HCT116 (cell line): Measurements from ENCODE around the gene C1QL3. TPM values are rescaled to one million over a fixed set of nuclear protein-coding genes. Genes with fewer than 3 reads are reported as not detected.

Experiments used
- ATAC-seq: fragments of 200-7000 bp; cut with Tn5 transposase; 2 replicates; pipeline ENCODE4 v1.9.1; 2020; ENCODE audit warnings: mild to moderate bottlenecking, moderate library complexity
- BruUV-seq: library from RNA; stranded (reverse); fragments of 400-500 nt; replicated peaks from 2 replicates; lab custom pipeline; 2021; lab: Mats Ljungman, UMichigan
- CTCF ChIA-PET: fragments of 300-600 bp; sonication (Branson Sonifier 250); formaldehyde crosslinking; loops from one replicate; lab custom pipeline; 2021; ENCODE audit warnings: antibody characterized with exemption; lab: Charles Lee
- POLR2A ChIA-PET: fragments of 300-600, 350-600 bp; sonication (Branson Sonifier 250); formaldehyde crosslinking; loops from one replicate; lab custom pipeline; 2021; ENCODE audit warnings: antibody characterized with exemption; lab: Charles Lee
- RAD21 ChIA-PET, 2 experiments: fragments of 300-600 bp; sonication (Branson Sonifier 250); formaldehyde crosslinking; loops; one replicate each; lab custom pipeline; 2023; ENCODE audit warnings: low total read pairs in 2 of 2; ENCODE audit not compliant: uncharacterized antibody in 2 of 2, unreplicated experiment in 2 of 2, low non-redundant PET in 1 of 2; lab: Charles Lee
- DNase-seq: peaks from one replicate; pipeline ENCODE4 v3.0.0-alpha.2; 2010; ENCODE audit warnings: low read depth, low spot score
- H2AFZ ChIP-seq: fragments of 200-600 bp; shearing (Covaris generic), sonication (generic); 2 replicates; pipeline ENCODE4 v1.6.1; 2017; ENCODE audit warnings: low read depth, mixed run types, mixed read lengths, antibody characterized with exemption, low read length; ENCODE audit not compliant: poor library complexity, severe bottlenecking
- H3K27ac ChIP-seq: 2 replicates; pipeline ENCODE4 v1.5.1; 2012; ENCODE audit warnings: low read depth, low read length
- H3K27me3 ChIP-seq: fragments of 200-600 bp; sonication (generic); 2 replicates; pipeline ENCODE4 v1.6.1; 2016; ENCODE audit warnings: mixed run types, low read length, mixed read lengths; ENCODE audit not compliant: insufficient read depth
- H3K36me3 ChIP-seq, 2 experiments: fragments of 200-500 bp in 1 of 2; fragments of 200-600 bp in 1 of 2; sonication (Bioruptor generic) in 1 of 2; sonication (generic) in 1 of 2; 2 replicates each; pipeline versions ENCODE4 v1.5.1 to v1.6.1; 2014 to 2016; ENCODE audit warnings: low read length in 2 of 2, inconsistent platforms in 1 of 2, mixed read lengths in 1 of 2, mixed run types in 1 of 2; ENCODE audit not compliant: insufficient read depth in 2 of 2, control insufficient read depth in 1 of 2
- H3K4me1 ChIP-seq, 2 experiments: fragments of 200-600 bp in 1 of 2; sonication (generic) in 1 of 2; 2 replicates each; pipeline versions ENCODE4 v1.5.1 to v1.6.1; 2012 to 2017; ENCODE audit warnings: low read length in 2 of 2, inconsistent platforms in 1 of 2, mild to moderate bottlenecking in 1 of 2, mixed read lengths in 1 of 2, mixed run types in 1 of 2, moderate library complexity in 1 of 2; ENCODE audit not compliant: insufficient read depth in 2 of 2, control insufficient read depth in 1 of 2
- H3K4me2 ChIP-seq: fragments of 200-600 bp; sonication (generic); 2 replicates; pipeline ENCODE4 v1.6.1; 2017; ENCODE audit warnings: mixed run types, low read length, mixed read lengths
- H3K4me3 ChIP-seq, 2 experiments: fragments of 200-600 bp in 1 of 2; sonication (generic) in 1 of 2; replicated peaks in 1 of 2; 2 replicates each; pipeline ENCODE4 v1.5.1; 2011 to 2016; ENCODE audit warnings: low read length in 2 of 2, control low read depth in 1 of 2, low read depth in 1 of 2, mild to moderate bottlenecking in 1 of 2, mixed read lengths in 1 of 2, mixed run types in 1 of 2
- H3K79me2 ChIP-seq: fragments of 200-600 bp; sonication (generic); 2 replicates; pipeline ENCODE4 v1.6.1; 2017; ENCODE audit warnings: mild to moderate bottlenecking, mixed run types, low read length, moderate library complexity, mixed read lengths; ENCODE audit not compliant: insufficient read depth
- H3K9ac ChIP-seq: fragments of 200-600 bp; sonication (generic); 2 replicates; pipeline ENCODE4 v1.6.1; 2016; ENCODE audit warnings: low read length, mixed read lengths
- H3K9me2 ChIP-seq: fragments of 200-600 bp; sonication (generic), shearing (Covaris generic); 2 replicates; pipeline ENCODE4 v1.6.1; 2017; ENCODE audit warnings: mixed run types, mild to moderate bottlenecking, moderate library complexity; ENCODE audit not compliant: insufficient read depth
- H3K9me3 ChIP-seq, 2 experiments: fragments of 200-500 bp in 1 of 2; fragments of 200-600 bp in 1 of 2; sonication (Bioruptor generic) in 1 of 2; sonication (generic) in 1 of 2; 2 replicates each; pipeline ENCODE4 v1.6.1; 2014 to 2017; ENCODE audit warnings: low read length in 2 of 2, mixed read lengths in 2 of 2, inconsistent platforms in 1 of 2, low read depth in 1 of 2, mild to moderate bottlenecking in 1 of 2, mixed run types in 1 of 2, moderate library complexity in 1 of 2; ENCODE audit not compliant: control insufficient read depth in 1 of 2, insufficient read depth in 1 of 2
- H4K20me1 ChIP-seq: fragments of 200-600 bp; sonication (generic), shearing (Covaris generic); 2 replicates; pipeline ENCODE4 v1.6.1; 2017; ENCODE audit warnings: mixed run types, mild to moderate bottlenecking, moderate library complexity; ENCODE audit not compliant: insufficient read depth
- ATF3 ChIP-seq: IDR thresholded peaks from 2 replicates; pipeline ENCODE4 v1.6.1; 2012
- CTCF ChIP-seq, 3 experiments: fragments of 200-600 bp in 1 of 3; sonication (generic) in 1 of 3; IDR thresholded peaks in 2 of 3; conservative IDR thresholded peaks in 1 of 3; 2 replicates each; pipeline ENCODE4 v1.5.1; 2012 to 2017; ENCODE audit warnings: low read depth in 2 of 3, low read length in 2 of 3, antibody characterized with exemption in 1 of 3, borderline replicate concordance in 1 of 3, control low read depth in 1 of 3, mild to moderate bottlenecking in 1 of 3, mixed read lengths in 1 of 3, mixed run types in 1 of 3, moderate library complexity in 1 of 3; ENCODE audit not compliant: insufficient read depth in 1 of 3
- EGR1 ChIP-seq: IDR thresholded peaks from 2 replicates; pipeline ENCODE4 v1.6.1; 2012; ENCODE audit warnings: low read depth
- ELF1 ChIP-seq: IDR thresholded peaks from 2 replicates; pipeline ENCODE4 v1.6.1; 2012; ENCODE audit warnings: low read depth, borderline replicate concordance
- EZH2 ChIP-seq: fragments of 200-600 bp; sonication (generic); IDR thresholded peaks from 2 replicates; pipeline ENCODE4 v1.6.1; 2017; ENCODE audit warnings: antibody characterized with exemption, mixed run types
- EZH2phosphoT487 ChIP-seq: fragments of 200-600 bp; IDR thresholded peaks from 2 replicates; pipeline ENCODE4 v1.6.1; 2018; ENCODE audit warnings: antibody characterized with exemption, borderline replicate concordance
- JUND ChIP-seq: IDR thresholded peaks from 2 replicates; pipeline ENCODE4 v1.6.1; 2012
- POLR2A ChIP-seq: IDR thresholded peaks from 2 replicates; pipeline ENCODE4 v1.7.0; 2011; ENCODE audit warnings: borderline replicate concordance; ENCODE audit not compliant: insufficient read depth, insufficient read length; ENCODE audit errors: extremely low read depth
- POLR2AphosphoS5 ChIP-seq: IDR thresholded peaks from 2 replicates; pipeline ENCODE4 v1.6.1; 2011; ENCODE audit warnings: mild to moderate bottlenecking, low read depth, low read length, moderate library complexity
- RAD21 ChIP-seq: IDR thresholded peaks from 2 replicates; pipeline ENCODE4 v1.6.1; 2012; ENCODE audit warnings: low read depth, mild to moderate bottlenecking
- REST ChIP-seq: IDR thresholded peaks from 2 replicates; pipeline ENCODE4 v1.6.1; 2012; ENCODE audit warnings: low read depth
- SP1 ChIP-seq: IDR thresholded peaks from 2 replicates; pipeline ENCODE4 v1.6.1; 2012; ENCODE audit warnings: low read depth
- SRF ChIP-seq: IDR thresholded peaks from 2 replicates; pipeline ENCODE4 v1.6.1; 2012; ENCODE audit warnings: low read depth
- TCF7L2 ChIP-seq: IDR thresholded peaks from 2 replicates; pipeline ENCODE4 v1.7.0; 2011; ENCODE audit warnings: borderline replicate concordance, inconsistent platforms; ENCODE audit not compliant: insufficient read depth, insufficient read length; ENCODE audit errors: extremely low read depth
- ZBTB33 ChIP-seq: IDR thresholded peaks from 2 replicates; pipeline ENCODE4 v1.6.1; 2011; ENCODE audit warnings: mild to moderate bottlenecking, low read length, moderate library complexity; ENCODE audit not compliant: insufficient replicate concordance; ENCODE audit errors: extremely low read depth
- ZNF274 ChIP-seq: fragments of 200-500 bp; sonication (Bioruptor generic); IDR thresholded peaks from 2 replicates; pipeline ENCODE4 v1.6.1; 2014; ENCODE audit warnings: mild to moderate bottlenecking, low read depth, low read length, inconsistent platforms
- intact Hi-C: fragments of 100-400 bp; cut with micrococcal nuclease; formaldehyde crosslinking; loops from 2 replicates; pipeline ENCODE4 v1.10.0; 2022
- total RNA-seq: library from RNA; stranded (reverse); gene quantifications from one replicate; pipeline ENCODE4 v1.2.1, GENCODE V29; 2021; ENCODE audit not compliant: unreplicated experiment

Gene C1QL3
- total RNA-seq, 1 experiment from 2014 or later, result not detected

- POLR2A ChIA-PET, result no interaction called here
- Histone ChIP-seq H3K4me1 (no peaks in the 10 kb centered on the region), H3K9me2 (no peaks in the 10 kb centered on the region), H3K27ac (no peak overlapping the region), H2AFZ (no peak overlapping the region), H3K36me3 (no peaks in the 10 kb centered on the region), H3K79me2 (no peaks in the 10 kb centered on the region), H3K9ac (no peak overlapping the region), H3K4me2 (no peak overlapping the region), H3K9me3 (no peaks in the 10 kb centered on the region), H3K4me3 (no peak overlapping the region), H3K27me3 (no peaks in the 10 kb centered on the region), H4K20me1 (no peaks in the 10 kb centered on the region)
- RAD21 ChIA-PET, result no interaction called here
- TF ChIP-seq ZBTB33 (no peak), ELF1 (no peak), REST (no peak), POLR2AphosphoS5 (no peak), ATF3 (no peak), POLR2A (no peak), TCF7L2 (no peak), EZH2 (no peak), CTCF (IDR thresholded peaks at IDR 0.05 in 2 of 3, conservative IDR thresholded peaks at IDR 0.05 in 1 of 3; ENCODE audit: borderline replicate concordance in 1 of 3, insufficient read depth in 1 of 3, low read depth in 2 of 3, low read length in 2 of 3) (no peak), RAD21 (no peak), SRF (no peak), ZNF274 (no peak), EZH2phosphoT487 (no peak), SP1 (no peak), EGR1 (no peak), JUND (no peak)
- CTCF ChIA-PET, result interaction anchor here (1.0 to 2.2 kb wide), 2 partner anchors 618 to 640 kb away, joined by 4 to 10 read pairs; no protein-coding TSS in a partner anchor
- no TSS peak for BruUV-seq
- intact Hi-C loops, result loop anchor here (10.0 kb wide), 1 partner anchor 485 kb away; no protein-coding TSS in a partner anchor
- DNase-seq, result no peak
- ATAC-seq, result no peak
Observed at GRCh38 chr10:16519908-16520861, 1.5 kb downstream of the C1QL3 start.
